GM18526 (cell line): Measurements from ENCODE around the gene TMEM87B.

Experiments
- POLR2A ChIP-seq: IDR thresholded peaks from 3 replicates; pipeline ENCODE4 v1.6.1; 2011; ENCODE audit not compliant: insufficient read length; ENCODE audit errors: extremely low read depth

Gene TMEM87B, protein sequence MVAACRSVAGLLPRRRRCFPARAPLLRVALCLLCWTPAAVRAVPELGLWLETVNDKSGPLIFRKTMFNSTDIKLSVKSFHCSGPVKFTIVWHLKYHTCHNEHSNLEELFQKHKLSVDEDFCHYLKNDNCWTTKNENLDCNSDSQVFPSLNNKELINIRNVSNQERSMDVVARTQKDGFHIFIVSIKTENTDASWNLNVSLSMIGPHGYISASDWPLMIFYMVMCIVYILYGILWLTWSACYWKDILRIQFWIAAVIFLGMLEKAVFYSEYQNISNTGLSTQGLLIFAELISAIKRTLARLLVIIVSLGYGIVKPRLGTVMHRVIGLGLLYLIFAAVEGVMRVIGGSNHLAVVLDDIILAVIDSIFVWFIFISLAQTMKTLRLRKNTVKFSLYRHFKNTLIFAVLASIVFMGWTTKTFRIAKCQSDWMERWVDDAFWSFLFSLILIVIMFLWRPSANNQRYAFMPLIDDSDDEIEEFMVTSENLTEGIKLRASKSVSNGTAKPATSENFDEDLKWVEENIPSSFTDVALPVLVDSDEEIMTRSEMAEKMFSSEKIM

DNA sequence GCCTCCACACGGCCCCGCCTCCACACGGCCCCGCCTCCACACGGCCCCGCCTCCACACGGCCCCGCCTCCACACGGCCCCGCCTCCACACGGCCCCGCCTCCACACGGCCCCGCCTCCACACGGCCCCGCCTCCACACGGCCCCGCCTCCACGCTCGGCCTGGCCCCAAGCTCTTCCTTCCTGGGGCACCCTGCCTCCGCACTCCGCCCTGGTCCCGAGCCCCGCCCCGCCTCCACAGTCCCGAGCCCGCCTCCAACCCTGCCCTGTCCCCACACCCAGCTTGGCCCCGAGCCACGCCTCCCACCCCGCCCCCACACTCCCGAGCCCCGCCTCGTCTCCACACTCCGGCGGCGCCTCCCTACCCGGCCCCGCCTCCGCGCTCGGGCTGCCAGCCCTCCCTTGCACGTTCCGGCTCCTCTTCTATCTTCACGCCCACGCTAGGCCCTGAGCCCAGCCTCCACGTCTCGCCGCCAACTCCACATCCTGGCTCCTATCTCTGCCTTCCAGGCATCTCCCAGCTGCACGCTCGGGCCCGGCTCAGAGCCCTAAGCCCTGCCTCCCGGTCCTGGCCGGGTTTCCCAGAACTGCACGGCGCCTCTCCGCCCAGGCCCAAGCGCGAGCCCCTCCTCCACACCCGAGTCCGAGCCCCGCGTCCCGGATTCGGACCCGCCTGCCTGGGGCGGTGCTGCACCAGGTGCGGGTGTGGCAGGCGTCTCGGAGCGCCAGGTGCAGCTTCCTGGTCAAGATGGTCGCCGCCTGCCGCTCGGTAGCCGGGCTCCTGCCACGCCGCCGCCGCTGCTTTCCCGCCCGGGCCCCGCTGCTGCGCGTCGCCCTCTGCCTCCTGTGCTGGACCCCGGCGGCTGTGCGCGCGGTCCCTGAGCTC, at the start of gene TMEM87B:
Gene TMEM87B (plus strand): TSS at position 423 of the 883 bp plus-strand sequence. CDS start 323 bp downstream, at position 746.
- peak; percentile 61 for TF ChIP-seq POLR2A

DNA sequence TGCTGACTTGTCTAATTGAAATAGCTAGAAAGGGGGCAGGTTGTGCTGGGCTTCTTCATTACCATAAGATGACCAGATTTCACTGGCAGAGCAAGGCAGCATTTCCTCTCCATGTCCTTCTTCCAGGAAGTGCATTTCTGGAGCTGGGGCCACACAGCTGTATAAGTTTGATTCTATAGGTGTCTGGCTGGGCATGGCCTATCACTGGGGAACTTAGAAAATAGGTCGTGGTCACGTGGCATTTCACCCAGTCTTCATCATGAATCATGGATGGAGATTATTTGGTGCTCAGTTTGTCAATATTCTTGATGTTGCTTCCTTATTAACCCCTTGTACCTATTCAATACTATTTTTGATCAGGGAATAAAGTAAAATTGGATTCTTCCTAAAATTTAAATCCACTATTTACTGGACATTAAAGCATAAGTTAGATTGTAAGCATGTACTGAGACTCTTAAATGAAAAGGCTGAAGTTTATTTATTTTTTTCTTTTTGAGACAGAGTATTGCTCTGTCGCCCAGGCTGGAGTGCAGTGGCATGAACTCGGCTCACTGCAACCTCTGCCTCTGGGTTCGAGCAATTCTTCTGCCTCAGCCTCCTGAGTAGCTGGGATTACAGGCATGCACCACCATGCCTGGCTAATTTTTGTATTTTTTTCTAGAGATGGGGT, 49.5 kb upstream of the TMEM87B start:
- TF ChIP-seq POLR2A = no peak

DNA sequence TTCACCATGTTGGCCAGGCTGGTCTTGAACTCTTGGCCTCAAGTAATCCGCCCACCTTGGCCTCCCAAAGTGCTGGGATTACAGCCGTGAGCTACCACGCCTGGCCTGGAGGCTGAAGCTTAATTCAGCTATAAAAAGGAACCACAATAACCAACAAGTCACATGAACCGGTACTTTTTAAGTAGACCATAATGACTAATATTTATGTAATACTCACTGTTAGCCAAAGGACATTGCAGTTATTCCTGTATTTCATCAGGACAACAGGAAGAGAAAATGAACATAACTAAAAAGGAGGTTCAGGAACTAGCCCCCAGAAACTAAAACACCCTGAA, 49.0 kb upstream of the TMEM87B start:
- TF ChIP-seq POLR2A = no peak

DNA sequence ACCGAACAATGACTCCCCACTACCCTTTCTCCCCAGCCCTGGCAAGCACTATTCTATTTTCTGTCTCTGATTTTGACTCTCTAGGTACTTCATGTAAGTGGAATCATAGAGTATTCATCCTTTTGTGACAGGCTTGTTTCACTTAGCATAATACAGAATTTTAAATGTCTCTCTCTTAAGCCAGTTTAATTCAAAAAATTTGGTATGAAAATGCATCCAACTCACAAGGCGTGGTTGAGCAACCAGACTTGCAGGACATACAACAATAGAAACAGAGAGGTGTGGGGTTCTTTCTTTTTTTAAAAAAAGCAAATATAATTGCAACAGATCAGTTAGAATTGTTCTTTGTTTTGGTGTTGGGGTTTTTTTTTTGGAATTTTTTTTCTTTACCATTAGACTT, 47.6 kb upstream of the TMEM87B start:
- no peak for TF ChIP-seq POLR2A

DNA sequence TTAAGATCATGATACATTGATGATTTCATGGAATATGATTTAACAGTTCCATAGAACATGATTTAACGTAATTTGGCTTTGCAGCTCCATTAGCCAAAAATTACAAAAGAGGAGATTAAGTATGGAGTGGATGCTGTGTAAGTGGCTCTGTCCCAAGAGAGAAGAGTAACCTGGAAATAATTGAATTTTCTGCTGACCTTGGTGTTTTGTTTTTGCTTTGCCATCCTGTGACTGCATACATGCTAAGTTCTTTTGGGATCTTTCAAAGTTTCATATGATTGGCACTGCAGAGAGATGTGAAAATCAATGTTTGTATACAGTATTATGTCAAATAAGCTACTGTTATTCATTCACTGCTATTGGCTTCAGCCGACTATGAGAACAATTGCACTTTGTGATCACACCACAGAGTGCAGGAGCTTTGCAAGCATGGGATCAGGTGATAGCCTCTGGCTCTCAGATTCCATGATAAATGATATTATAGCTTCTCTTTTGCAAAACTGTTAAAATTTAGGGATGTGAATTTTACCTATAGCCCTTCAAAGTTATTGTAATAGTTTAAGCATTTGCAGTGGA, 46.1 kb upstream of the TMEM87B start:
- no peak for TF ChIP-seq POLR2A

DNA sequence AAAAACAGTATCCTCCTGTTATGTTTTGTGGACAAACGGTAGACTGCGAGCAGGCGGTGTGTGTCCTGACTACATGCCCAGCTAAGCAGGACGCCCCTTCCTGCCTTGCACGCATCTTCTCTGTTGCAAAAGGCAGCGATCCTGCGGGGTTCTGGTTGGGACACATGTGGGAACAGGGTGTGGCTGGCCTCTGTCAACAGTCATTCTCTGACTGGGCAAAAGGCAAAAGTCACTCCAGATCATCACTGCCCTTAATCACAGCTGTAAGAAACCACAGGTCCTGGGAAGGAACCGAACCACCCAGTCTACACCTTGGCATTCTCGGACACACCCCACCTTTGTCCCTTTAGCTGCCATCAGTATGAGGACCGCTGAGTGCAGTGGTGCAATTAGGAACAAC, 44.3 kb upstream of the TMEM87B start:
- TF ChIP-seq POLR2A = no peak

DNA sequence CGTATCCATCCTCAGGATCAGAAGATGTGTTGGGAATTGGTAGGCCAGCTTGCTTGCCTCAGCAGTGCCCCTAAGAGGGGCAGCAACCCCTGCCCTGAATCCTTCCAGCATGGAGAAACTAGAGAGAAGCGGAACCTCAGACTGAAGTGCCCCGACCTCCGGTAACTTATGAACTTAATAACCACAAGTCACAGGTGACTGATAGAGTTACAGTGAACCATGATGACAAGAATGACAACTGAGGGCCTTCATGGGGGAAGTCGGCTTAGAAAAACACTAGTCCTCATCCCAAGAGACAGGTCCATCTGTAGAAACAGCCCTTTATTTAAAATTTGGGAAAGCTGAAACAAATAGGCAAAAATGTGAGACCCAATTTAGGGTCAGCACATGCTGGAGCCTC, 42.5 kb upstream of the TMEM87B start:
- no peak for TF ChIP-seq POLR2A

DNA sequence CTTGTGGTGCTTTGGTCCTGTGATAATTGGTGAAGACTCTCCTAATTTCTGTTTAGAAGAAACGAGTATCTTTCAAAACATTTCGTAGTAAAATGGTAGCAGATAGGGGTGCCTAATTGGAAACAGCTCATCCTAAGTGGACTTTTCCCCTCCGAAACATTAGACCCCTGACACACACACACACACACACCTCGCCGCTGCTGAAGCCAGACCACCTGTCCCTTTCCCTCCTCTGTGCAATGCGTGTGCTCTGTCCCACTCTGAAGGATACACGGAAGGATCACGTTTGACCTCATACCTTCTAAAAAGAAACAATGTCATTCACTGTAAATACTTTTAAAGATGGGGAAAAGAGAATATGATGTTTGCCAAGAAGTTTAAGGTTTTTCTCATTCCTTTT, 36.2 kb upstream of the TMEM87B start:
- no peak for TF ChIP-seq POLR2A

DNA sequence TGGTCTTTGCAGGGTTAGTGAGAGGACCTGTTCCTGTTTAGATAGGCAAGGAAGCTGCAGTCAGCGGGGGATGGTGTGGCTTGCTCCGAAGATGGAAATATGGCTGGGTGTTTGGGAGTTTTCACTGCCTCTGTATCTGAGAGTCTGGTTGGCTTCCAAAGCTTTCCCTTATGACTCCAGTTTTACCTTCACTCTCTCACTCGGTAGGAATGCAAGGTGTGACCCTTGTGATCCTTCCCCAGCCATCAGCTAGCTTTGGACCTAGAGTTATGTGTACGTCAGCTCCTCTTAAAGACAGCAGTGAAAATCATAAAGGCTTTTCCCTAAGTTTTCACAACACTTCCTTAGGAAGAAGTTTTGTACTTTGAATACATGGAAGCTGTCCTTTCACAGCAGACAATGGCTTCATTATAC, 35.5 kb upstream of the TMEM87B start:
- no peak for TF ChIP-seq POLR2A

DNA sequence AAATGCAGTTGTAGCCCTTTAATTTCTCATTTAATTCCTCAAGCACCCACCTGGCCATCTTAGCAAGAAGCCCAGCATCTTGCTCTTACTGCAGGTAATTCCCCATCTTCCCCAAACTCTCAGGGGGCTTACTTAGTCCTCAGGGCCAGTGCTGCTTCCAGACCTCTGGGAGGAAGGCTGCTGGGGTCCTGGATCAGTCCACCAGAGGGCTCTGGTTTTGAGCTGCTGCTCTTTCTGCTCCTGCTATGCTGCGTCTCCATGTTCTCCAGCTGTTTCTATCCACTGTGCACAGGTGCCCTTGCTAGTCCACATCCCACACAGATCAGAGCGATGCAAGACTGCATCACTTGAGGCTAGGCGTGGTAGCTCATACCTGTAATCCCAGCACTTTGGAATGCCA, 34.5 kb upstream of the TMEM87B start:
- no peak for TF ChIP-seq POLR2A

DNA sequence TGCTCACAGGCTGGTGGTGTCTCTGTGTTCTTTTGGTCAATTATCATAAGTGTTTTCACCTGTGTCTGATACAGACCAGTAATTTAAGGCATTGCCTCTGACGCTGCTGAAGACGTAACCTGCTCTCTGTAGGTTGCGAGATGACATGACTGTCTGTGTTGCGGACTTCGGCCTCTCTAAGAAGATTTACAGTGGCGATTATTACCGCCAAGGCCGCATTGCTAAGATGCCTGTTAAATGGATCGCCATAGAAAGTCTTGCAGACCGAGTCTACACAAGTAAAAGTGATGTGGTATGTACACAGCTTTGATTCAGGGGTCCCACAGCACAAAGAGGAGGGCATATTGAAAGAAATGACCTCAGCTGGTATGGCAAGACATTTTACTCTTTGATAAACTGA, 33.8 kb upstream of the TMEM87B start:
- TF ChIP-seq POLR2A = no peak

DNA sequence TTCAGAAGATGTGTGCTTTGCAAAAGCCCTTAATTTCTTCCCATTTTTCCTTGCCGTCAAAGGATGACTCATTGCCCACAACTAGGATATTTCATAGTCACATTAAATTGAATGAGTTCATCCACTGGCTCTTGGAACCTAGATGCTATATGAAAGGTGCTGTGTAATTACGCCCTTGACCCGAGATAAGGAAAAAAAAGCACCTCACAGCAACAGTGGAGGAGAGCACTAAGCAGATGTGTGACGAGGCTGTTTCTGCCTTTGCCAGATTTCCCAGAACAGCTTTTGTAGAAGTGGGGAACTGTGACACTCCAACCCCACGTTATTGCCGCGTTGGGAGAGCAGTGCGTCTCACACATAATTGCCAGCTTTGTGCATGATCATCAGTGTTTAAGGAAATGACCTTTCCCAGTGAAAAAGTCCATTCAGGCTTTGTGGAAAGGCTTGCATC, 33.3 kb upstream of the TMEM87B start:
- TF ChIP-seq POLR2A = no peak

DNA sequence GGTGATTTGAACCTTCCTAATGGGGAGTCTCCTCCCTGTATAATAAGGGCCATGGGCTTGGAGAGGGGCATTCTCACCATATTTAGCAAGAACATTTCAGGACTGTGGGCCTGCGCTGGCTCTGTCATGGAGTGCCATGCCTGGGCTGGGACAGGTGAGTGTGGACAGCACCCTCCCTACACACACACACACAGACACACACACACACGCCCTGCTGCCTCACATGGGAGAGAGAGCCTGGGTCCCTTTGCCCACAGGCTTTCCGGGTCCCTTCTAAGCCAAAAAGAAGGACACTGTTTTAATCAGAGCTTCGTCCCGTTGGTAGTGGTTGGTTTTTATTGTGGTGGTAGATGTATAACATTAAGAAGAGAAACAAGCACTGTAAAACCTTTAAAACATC, 31.4 kb upstream of the TMEM87B start:
- no peak for TF ChIP-seq POLR2A

DNA sequence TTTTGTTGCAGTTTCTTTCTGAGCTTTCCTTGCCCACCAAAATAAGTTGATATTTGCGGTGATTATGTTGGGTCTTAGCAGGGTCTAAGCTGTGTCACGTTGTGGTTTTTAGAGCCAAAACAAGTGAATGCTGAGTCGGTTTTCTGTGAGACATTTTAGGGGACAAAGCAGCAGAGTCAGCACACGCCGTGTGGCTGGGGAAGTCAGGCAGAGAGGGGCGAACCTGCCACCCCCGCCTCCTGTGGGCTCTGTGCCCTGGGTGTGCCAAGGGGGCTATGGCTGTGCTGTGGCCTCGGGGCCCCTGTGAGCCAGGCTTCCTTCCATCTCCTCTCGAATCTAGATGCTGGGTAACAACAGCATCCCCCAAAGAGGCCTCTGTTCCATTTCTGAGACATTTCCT, 30.8 kb upstream of the TMEM87B start:
- TF ChIP-seq POLR2A = no peak

DNA sequence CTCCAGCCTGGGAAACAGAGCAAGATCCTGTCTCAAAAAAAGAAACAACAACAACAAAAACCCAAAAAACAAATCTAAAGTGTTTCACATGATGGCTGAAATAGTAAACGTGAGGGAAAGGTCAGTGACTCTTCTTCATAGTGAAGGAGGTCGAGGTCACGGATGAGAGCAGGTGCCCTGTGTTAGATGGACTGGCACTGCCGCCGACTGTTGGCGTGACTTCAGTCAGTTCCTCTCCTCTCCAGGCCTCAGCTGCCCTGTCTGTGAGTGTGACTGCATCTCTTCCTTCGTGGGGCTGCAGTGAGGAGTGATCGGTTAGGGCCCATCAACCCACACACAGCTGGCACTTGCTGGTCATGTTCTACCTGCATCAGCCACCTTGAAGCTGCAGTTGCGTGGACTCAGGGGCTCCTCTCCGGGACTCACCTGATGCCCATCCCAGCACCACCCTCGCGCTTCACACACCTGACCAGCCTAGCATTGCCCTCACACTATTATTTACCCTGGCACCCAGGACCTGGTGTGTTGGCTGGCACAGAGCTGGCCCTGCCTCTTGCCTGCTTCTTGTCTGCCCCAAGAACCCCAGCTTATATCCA, 30.1 kb upstream of the TMEM87B start:
- TF ChIP-seq POLR2A = no peak

DNA sequence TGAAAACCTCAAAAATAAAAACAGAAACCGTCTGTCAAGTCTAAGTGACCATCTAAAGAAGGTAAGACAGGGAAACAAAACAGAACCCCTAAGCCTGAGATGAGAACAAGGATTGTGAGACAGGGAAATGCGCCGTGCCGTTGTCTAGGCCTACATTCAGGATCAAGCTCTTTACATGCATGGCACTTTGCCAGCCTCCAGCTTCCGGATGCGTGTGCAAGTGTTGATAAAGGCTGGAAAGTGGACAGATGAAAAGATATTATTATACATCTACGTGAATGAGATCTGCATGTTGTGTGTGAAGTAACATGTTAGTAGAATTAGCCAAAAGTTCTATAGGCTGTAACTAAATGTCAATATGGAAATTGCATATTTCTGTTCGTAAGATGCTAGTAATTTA, 28.6 kb upstream of the TMEM87B start:
- no peak for TF ChIP-seq POLR2A
